DOHH2 (cell line): ENCODE data around the gene NAP1L2.
"Not testable (repeated sequence)": the region's sequence is repeated elsewhere in the genome, so short reads cannot be mapped to it uniquely, and the experiment has no call there.

Experiments used
- EZH2phosphoT487 ChIP-seq: fragments of 200-600 bp; sonication (generic); IDR thresholded peaks from 2 replicates; pipeline ENCODE4 v1.6.1; 2017; ENCODE audit warnings: borderline replicate concordance, mild to moderate bottlenecking, antibody characterized with exemption, low read length, moderate library complexity, mixed read lengths
- TF ChIP-seq, protein P1 (sequence below): fragments of 200-600 bp; sonication (generic); IDR thresholded peaks from one replicate; pipeline ENCODE4 v1.5.1; 2014; ENCODE audit warnings: antibody characterized with exemption, mild to moderate bottlenecking, low read depth, low read length; ENCODE audit not compliant: poor library complexity, severe bottlenecking

DNA sequence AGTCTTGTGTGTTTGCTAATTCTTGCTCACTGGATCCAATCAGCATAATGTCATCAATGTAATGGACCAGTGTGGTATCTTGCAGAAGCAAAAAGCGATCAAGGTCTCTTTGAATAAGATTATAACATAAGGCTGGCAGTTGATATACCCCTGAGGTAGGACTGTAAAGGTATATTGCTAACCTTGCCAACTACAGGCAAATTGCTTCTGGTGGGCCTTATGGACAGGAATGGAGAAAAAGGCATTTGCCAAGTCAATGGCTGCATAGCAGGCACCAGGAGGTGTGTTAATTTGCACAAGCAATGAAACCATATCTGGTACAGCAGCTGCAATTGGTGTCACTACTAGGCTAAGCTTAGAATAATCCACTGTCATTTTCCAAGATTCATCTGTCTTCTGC is 45.7 kb downstream of the NAP1L2 start:
- not testable (repeated sequence) for TF ChIP-seq EZH2phosphoT487
- TF ChIP-seq, protein P1, sequence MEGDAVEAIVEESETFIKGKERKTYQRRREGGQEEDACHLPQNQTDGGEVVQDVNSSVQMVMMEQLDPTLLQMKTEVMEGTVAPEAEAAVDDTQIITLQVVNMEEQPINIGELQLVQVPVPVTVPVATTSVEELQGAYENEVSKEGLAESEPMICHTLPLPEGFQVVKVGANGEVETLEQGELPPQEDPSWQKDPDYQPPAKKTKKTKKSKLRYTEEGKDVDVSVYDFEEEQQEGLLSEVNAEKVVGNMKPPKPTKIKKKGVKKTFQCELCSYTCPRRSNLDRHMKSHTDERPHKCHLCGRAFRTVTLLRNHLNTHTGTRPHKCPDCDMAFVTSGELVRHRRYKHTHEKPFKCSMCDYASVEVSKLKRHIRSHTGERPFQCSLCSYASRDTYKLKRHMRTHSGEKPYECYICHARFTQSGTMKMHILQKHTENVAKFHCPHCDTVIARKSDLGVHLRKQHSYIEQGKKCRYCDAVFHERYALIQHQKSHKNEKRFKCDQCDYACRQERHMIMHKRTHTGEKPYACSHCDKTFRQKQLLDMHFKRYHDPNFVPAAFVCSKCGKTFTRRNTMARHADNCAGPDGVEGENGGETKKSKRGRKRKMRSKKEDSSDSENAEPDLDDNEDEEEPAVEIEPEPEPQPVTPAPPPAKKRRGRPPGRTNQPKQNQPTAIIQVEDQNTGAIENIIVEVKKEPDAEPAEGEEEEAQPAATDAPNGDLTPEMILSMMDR = not testable (repeated sequence)
